Measurements from ENCODE around the gene KCNQ4. TPM values are rescaled to one million over a fixed set of nuclear protein-coding genes. Genes with fewer than 3 reads are reported as not detected.

Gene KCNQ4
- total RNA-seq, 1 donor from 2014 or later: 0.85 TPM

- Mint-ChIP-seq H3K27me3 (no peaks in the 10 kb centered on the region), H3K4me1 (ENCODE audit: unreplicated experiment) (peaks cover 11% of the 10 kb centered on the region), H3K9me3 (no peaks in the 10 kb centered on the region), H3K36me3 (peaks cover 42% of the 10 kb centered on the region), H3K27ac (no peak overlapping the region), H3K4me3 (no peak overlapping the region)
- DNase-seq (ENCODE audit: extremely low spot score, unreplicated experiment): no peak
- TF ChIP-seq CTCF (conservative IDR thresholded peaks at IDR 0.05): no peak
Measured at GRCh38 chr1:40740039-40740996, 43.3 kb upstream of the KCNQ4 start.

GRCh38 chr1:40740997-40741736 is 42.4 kb upstream of the KCNQ4 start:
- Mint-ChIP-seq H3K36me3 (peaks cover 46% of the 10 kb centered on the region), H3K4me1 (ENCODE audit: unreplicated experiment) (peaks cover 3% of the 10 kb centered on the region), H3K4me3 (no peak overlapping the region), H3K27ac (no peak overlapping the region), H3K27me3 (no peaks in the 10 kb centered on the region), H3K9me3 (no peaks in the 10 kb centered on the region)
- no peak for TF ChIP-seq CTCF (conservative IDR thresholded peaks at IDR 0.05)
- no peak for DNase-seq (ENCODE audit: extremely low spot score, unreplicated experiment)

- TF ChIP-seq CTCF (conservative IDR thresholded peaks at IDR 0.05): no peak
- Mint-ChIP-seq H3K4me3 (no peak overlapping the region), H3K27ac (no peak overlapping the region), H3K27me3 (no peaks in the 10 kb centered on the region), H3K36me3 (peaks cover 48% of the 10 kb centered on the region), H3K9me3 (no peaks in the 10 kb centered on the region), H3K4me1 (ENCODE audit: unreplicated experiment) (peaks cover 4% of the 10 kb centered on the region)
- no peak for DNase-seq (ENCODE audit: extremely low spot score, unreplicated experiment)
Measured at GRCh38 chr1:40742363-40743061, 41.1 kb upstream of the KCNQ4 start.

- no peak for TF ChIP-seq CTCF (conservative IDR thresholded peaks at IDR 0.05)
- Mint-ChIP-seq H3K27me3 (no peaks in the 10 kb centered on the region), H3K4me3 (no peak overlapping the region), H3K27ac (no peak overlapping the region), H3K36me3 (peaks cover 51% of the 10 kb centered on the region), H3K4me1 (ENCODE audit: unreplicated experiment) (peaks cover 4% of the 10 kb centered on the region), H3K9me3 (no peaks in the 10 kb centered on the region)
- no peak for DNase-seq (ENCODE audit: extremely low spot score, unreplicated experiment)
Measured at GRCh38 chr1:40743452-40743851, 40.1 kb upstream of the KCNQ4 start.

- no peaks in the 10 kb centered on the region for H3K9me3 Mint-ChIP-seq
Measured at GRCh38 chr1:40743860-40744259, 39.7 kb upstream of the KCNQ4 start.

More at GRCh38 chr1:40743860-40744259, 39.7 kb upstream of the KCNQ4 start:
- Mint-ChIP-seq H3K27ac (no peak overlapping the region), H3K36me3 (peaks cover 51% of the 10 kb centered on the region), H3K4me3 (no peak overlapping the region), H3K4me1 (ENCODE audit: unreplicated experiment) (peaks cover 4% of the 10 kb centered on the region), H3K27me3 (no peaks in the 10 kb centered on the region)
- no peak for DNase-seq (ENCODE audit: extremely low spot score, unreplicated experiment)
- no peak for TF ChIP-seq CTCF (conservative IDR thresholded peaks at IDR 0.05)
